Measurements from ENCODE around the gene LBHD1. TPM values are rescaled to one million over a fixed set of nuclear protein-coding genes. Genes with fewer than 3 reads are reported as not detected.

LBHD1 gene
- 1.1 TPM for polyA plus RNA-seq (2013, experiment 1 of 2)
- 0.98 TPM for polyA plus RNA-seq (2013, experiment 2 of 2)

GRCh38 chr11:62671608-62672389, at the start of gene LBHD1, which contains the start of gene UQCC3:
Gene LBHD1 (minus strand): TSS chr11:62672267. CDS start chr11:62670031, 2,236 bp downstream.
Gene UQCC3 (plus strand): TSS chr11:62671673. CDS start chr11:62671746, 73 bp downstream.
- Histone ChIP-seq H3K14ac (ENCODE audit: low read length) (peak within 1 kb of the TSS; percentile 77), H3K27me3 (ENCODE audit: control insufficient read depth in 3 of 3, insufficient read depth in 3 of 3, low read depth in 1 of 3, low read length in 3 of 3) (no peaks in the 10 kb centered on the region), H3K36me3 (replicated peaks in 1 of 2; ENCODE audit: control insufficient read depth in 2 of 2, insufficient read depth in 2 of 2, low read length in 2 of 2) (peaks cover 15 to 48% of the 10 kb centered on the region in 2 donors), H2AK5ac (ENCODE audit: low read depth, low read length) (peak within 1 kb of the TSS; percentile 38), H3K79me1 (ENCODE audit: low read depth, low read length) (peaks cover 4% of the 10 kb centered on the region), H2BK120ac (ENCODE audit: low read depth, low read length) (peak within 1 kb of the TSS; percentile 63), H3K4ac (ENCODE audit: low read length) (no peak within 1 kb of the TSS), H3K23ac (ENCODE audit: low read depth, low read length, poor library complexity) (peak within 1 kb of the TSS; percentile 50), H3K18ac (ENCODE audit: low read length) (peak within 1 kb of the TSS; percentile 95), H3K4me2 (ENCODE audit: insufficient read depth, low read length, poor library complexity, severe bottlenecking) (peak within 1 kb of the TSS; percentile 94), H2AFZ (ENCODE audit: low read length) (peak within 1 kb of the TSS; percentile 91), H2BK5ac (ENCODE audit: low read length) (no peak within 1 kb of the TSS), H4K8ac (ENCODE audit: low read depth, low read length) (no peak within 1 kb of the TSS), H2BK15ac (ENCODE audit: low read length) (peak within 1 kb of the TSS; percentile 46), H3K4me1 (ENCODE audit: control insufficient read depth in 2 of 2, insufficient read depth in 1 of 2, low read depth in 1 of 2, low read length in 2 of 2) (peaks cover 0 to 4% of the 10 kb centered on the region in 2 donors), H3K9me3 (replicated peaks in 1 of 2; ENCODE audit: control insufficient read depth in 2 of 2, insufficient read depth in 1 of 2, low read depth in 1 of 2, low read length in 2 of 2) (no peaks in the 10 kb centered on the region), H3K4me3 (ENCODE audit: low read length in 2 of 2) (peak within 1 kb of the TSS; percentile 84 to 96), H3K9ac (ENCODE audit: low read depth, low read length, poor library complexity) (peak within 1 kb of the TSS; percentile 99), H2BK12ac (ENCODE audit: low read length) (no peak within 1 kb of the TSS), H3K27ac (replicated peaks; ENCODE audit: low read length) (peak within 1 kb of the TSS; percentile 89), H4K91ac (ENCODE audit: low read depth, low read length, poor library complexity) (no peak within 1 kb of the TSS)
- peak; percentile 89 for DNase-seq (ENCODE audit: low spot score)
- WGBS, 2 donors (ENCODE audit: extremely low coverage in 2 of 2, insufficient read length in 2 of 2, insufficient replicate concordance in 1 of 2) = no CpG with 5 or more reads among the region's 59 CpGs

- H3K27ac ChIP-seq (replicated peaks; ENCODE audit: low read length) = no peak overlapping the region
- H3K4me2 ChIP-seq (ENCODE audit: insufficient read depth, low read length, poor library complexity, severe bottlenecking) = no peak overlapping the region
- no peaks in the 10 kb centered on the region for H3K27me3 ChIP-seq (ENCODE audit: control insufficient read depth in 3 of 3, insufficient read depth in 3 of 3, low read depth in 1 of 3, low read length in 3 of 3)
- no peak overlapping the region for H3K9ac ChIP-seq (ENCODE audit: low read depth, low read length, poor library complexity)
- no peak overlapping the region for H3K18ac ChIP-seq (ENCODE audit: low read length)
- no peak overlapping the region for H4K91ac ChIP-seq (ENCODE audit: low read depth, low read length, poor library complexity)
- no peak overlapping the region for H3K4ac ChIP-seq (ENCODE audit: low read length)
- H3K23ac ChIP-seq (ENCODE audit: low read depth, low read length, poor library complexity) = no peak overlapping the region
- H3K9me3 ChIP-seq (replicated peaks in 1 of 2; ENCODE audit: control insufficient read depth in 2 of 2, insufficient read depth in 1 of 2, low read depth in 1 of 2, low read length in 2 of 2) = no peaks in the 10 kb centered on the region
- H3K4me3 ChIP-seq (ENCODE audit: low read length in 2 of 2) = no peak overlapping the region
- H3K4me1 ChIP-seq (ENCODE audit: control insufficient read depth in 2 of 2, insufficient read depth in 1 of 2, low read depth in 1 of 2, low read length in 2 of 2) = peaks cover 0 to 4% of the 10 kb centered on the region in 2 donors
- no peak overlapping the region for H3K14ac ChIP-seq (ENCODE audit: low read length)
- H2BK12ac ChIP-seq (ENCODE audit: low read length) = no peak overlapping the region
- H4K8ac ChIP-seq (ENCODE audit: low read depth, low read length) = no peak overlapping the region
- DNase-seq (ENCODE audit: low spot score) = no peak
- H3K79me1 ChIP-seq (ENCODE audit: low read depth, low read length) = no peaks in the 10 kb centered on the region
- peaks cover 64 to 99% of the 10 kb centered on the region in 2 donors for H3K36me3 ChIP-seq (replicated peaks in 1 of 2; ENCODE audit: control insufficient read depth in 2 of 2, insufficient read depth in 2 of 2, low read length in 2 of 2)
- H2AFZ ChIP-seq (ENCODE audit: low read length) = no peak overlapping the region
- H2AK5ac ChIP-seq (ENCODE audit: low read depth, low read length) = no peak overlapping the region
- no peak overlapping the region for H2BK15ac ChIP-seq (ENCODE audit: low read length)
- H2BK5ac ChIP-seq (ENCODE audit: low read length) = no peak overlapping the region
- no CpG with 5 or more reads among the region's 2 CpGs for WGBS, 2 donors (ENCODE audit: extremely low coverage in 2 of 2, insufficient read length in 2 of 2, insufficient replicate concordance in 1 of 2)
- H2BK120ac ChIP-seq (ENCODE audit: low read depth, low read length) = no peak overlapping the region
These were observed 47.4 kb upstream of the LBHD1 start for GRCh38 chr11:62719302-62719978.

GRCh38 chr11:62716816-62717215, 44.7 kb upstream of the LBHD1 start:
- no peaks in the 10 kb centered on the region for H3K79me1 ChIP-seq (ENCODE audit: low read depth, low read length)
- no peak overlapping the region for H2BK5ac ChIP-seq (ENCODE audit: low read length)
- H3K4me3 ChIP-seq (ENCODE audit: low read length in 2 of 2) = no peak overlapping the region
- no peak overlapping the region for H3K14ac ChIP-seq (ENCODE audit: low read length)
- H2BK15ac ChIP-seq (ENCODE audit: low read length) = no peak overlapping the region
- no peaks in the 10 kb centered on the region for H3K27me3 ChIP-seq (ENCODE audit: control insufficient read depth in 3 of 3, insufficient read depth in 3 of 3, low read depth in 1 of 3, low read length in 3 of 3)
- H3K9me3 ChIP-seq (replicated peaks in 1 of 2; ENCODE audit: control insufficient read depth in 2 of 2, insufficient read depth in 1 of 2, low read depth in 1 of 2, low read length in 2 of 2) = no peaks in the 10 kb centered on the region
- WGBS, 2 donors (ENCODE audit: extremely low coverage in 2 of 2, insufficient read length in 2 of 2, insufficient replicate concordance in 1 of 2) = no CpG with 5 or more reads among the region's 11 CpGs
- no peak overlapping the region for H2AK5ac ChIP-seq (ENCODE audit: low read depth, low read length)
- H3K9ac ChIP-seq (ENCODE audit: low read depth, low read length, poor library complexity) = no peak overlapping the region
- no peak overlapping the region for H2AFZ ChIP-seq (ENCODE audit: low read length)
- no peak overlapping the region for H3K18ac ChIP-seq (ENCODE audit: low read length)
- H4K8ac ChIP-seq (ENCODE audit: low read depth, low read length) = no peak overlapping the region
- H3K27ac ChIP-seq (replicated peaks; ENCODE audit: low read length) = no peak overlapping the region
- H3K4ac ChIP-seq (ENCODE audit: low read length) = no peak overlapping the region
- H3K36me3 ChIP-seq (replicated peaks in 1 of 2; ENCODE audit: control insufficient read depth in 2 of 2, insufficient read depth in 2 of 2, low read length in 2 of 2) = peaks cover 58 to 99% of the 10 kb centered on the region in 2 donors
- no peak overlapping the region for H3K23ac ChIP-seq (ENCODE audit: low read depth, low read length, poor library complexity)
- no peak for DNase-seq (ENCODE audit: low spot score)
- no peak overlapping the region for H4K91ac ChIP-seq (ENCODE audit: low read depth, low read length, poor library complexity)
- no peaks in the 10 kb centered on the region for H3K4me1 ChIP-seq (ENCODE audit: control insufficient read depth in 2 of 2, insufficient read depth in 1 of 2, low read depth in 1 of 2, low read length in 2 of 2)
- no peak overlapping the region for H2BK120ac ChIP-seq (ENCODE audit: low read depth, low read length)
- no peak overlapping the region for H2BK12ac ChIP-seq (ENCODE audit: low read length)
- H3K4me2 ChIP-seq (ENCODE audit: insufficient read depth, low read length, poor library complexity, severe bottlenecking) = no peak overlapping the region

GRCh38 chr11:62716206-62716605, 44.1 kb upstream of the LBHD1 start:
- Histone ChIP-seq H3K9me3 (replicated peaks in 1 of 2; ENCODE audit: control insufficient read depth in 2 of 2, insufficient read depth in 1 of 2, low read depth in 1 of 2, low read length in 2 of 2) (no peaks in the 10 kb centered on the region), H2BK120ac (ENCODE audit: low read depth, low read length) (no peak overlapping the region), H3K4me3 (ENCODE audit: low read length in 2 of 2) (no peak overlapping the region), H2AK5ac (ENCODE audit: low read depth, low read length) (no peak overlapping the region), H3K36me3 (replicated peaks in 1 of 2; ENCODE audit: control insufficient read depth in 2 of 2, insufficient read depth in 2 of 2, low read length in 2 of 2) (peaks cover 59 to 99% of the 10 kb centered on the region in 2 donors), H2BK5ac (ENCODE audit: low read length) (no peak overlapping the region), H4K8ac (ENCODE audit: low read depth, low read length) (no peak overlapping the region), H3K4me1 (ENCODE audit: control insufficient read depth in 2 of 2, insufficient read depth in 1 of 2, low read depth in 1 of 2, low read length in 2 of 2) (no peaks in the 10 kb centered on the region), H3K14ac (ENCODE audit: low read length) (no peak overlapping the region), H3K18ac (ENCODE audit: low read length) (no peak overlapping the region), H4K91ac (ENCODE audit: low read depth, low read length, poor library complexity) (no peak overlapping the region), H2AFZ (ENCODE audit: low read length) (no peak overlapping the region), H3K4me2 (ENCODE audit: insufficient read depth, low read length, poor library complexity, severe bottlenecking) (no peak overlapping the region), H3K27me3 (ENCODE audit: control insufficient read depth in 3 of 3, insufficient read depth in 3 of 3, low read depth in 1 of 3, low read length in 3 of 3) (no peaks in the 10 kb centered on the region), H2BK12ac (ENCODE audit: low read length) (no peak overlapping the region), H3K27ac (replicated peaks; ENCODE audit: low read length) (no peak overlapping the region), H3K9ac (ENCODE audit: low read depth, low read length, poor library complexity) (no peak overlapping the region), H3K79me1 (ENCODE audit: low read depth, low read length) (no peaks in the 10 kb centered on the region), H3K4ac (ENCODE audit: low read length) (no peak overlapping the region), H2BK15ac (ENCODE audit: low read length) (no peak overlapping the region), H3K23ac (ENCODE audit: low read depth, low read length, poor library complexity) (no peak overlapping the region)
- DNase-seq (ENCODE audit: low spot score) = no peak
- WGBS, 2 donors (ENCODE audit: extremely low coverage in 2 of 2, insufficient read length in 2 of 2, insufficient replicate concordance in 1 of 2) = no CpG with 5 or more reads among the region's 5 CpGs
